GM21526 (cell line): ENCODE data around the gene TIMP3.

ENCODE experiments used
- ATAC-seq: cut with Tn5 transposase; IDR thresholded peaks from one replicate; pipeline ENCODE4 v1.9.1; 2021; ENCODE audit warnings: moderate library complexity; ENCODE audit not compliant: unreplicated experiment, low FRiP score

The TIMP3 gene

DNA sequence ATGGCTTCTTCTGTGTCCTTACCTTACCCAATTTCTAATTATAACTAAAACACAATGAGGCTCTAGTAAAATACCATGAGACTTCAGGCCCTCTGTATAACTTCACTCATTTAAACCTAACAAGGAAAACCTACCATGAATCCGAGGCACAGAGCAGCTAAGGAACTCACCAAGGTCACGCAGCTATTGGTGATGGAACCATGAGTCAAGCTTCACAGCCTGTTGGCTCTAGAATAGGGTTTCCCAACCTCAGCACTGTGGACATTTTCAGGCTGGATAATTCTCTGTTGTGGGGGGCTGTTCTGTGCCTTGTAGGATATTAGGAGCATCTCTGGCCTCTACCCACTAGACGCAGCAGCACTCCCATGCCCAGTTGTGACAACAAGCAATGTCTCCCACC is 75.7 kb downstream of the TIMP3 start:
- ATAC-seq = no peak

DNA sequence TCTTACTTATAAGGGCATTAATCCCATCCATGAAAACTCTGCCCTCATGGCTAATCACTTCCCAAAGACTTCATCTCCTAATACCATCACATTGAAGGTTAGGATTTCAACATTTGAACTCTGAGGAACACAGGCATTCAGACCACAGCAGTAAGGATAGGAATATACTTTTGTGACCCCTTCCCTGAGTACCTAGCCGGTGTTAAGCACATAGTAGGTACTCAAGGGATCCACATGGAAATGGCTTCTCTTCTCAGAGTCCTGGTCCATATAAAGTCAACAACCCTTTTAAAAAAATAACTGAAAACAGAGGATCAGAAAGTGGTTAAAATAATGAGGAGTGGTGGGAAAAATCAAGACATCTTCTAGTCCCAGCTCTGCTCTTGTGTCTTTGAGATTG is 78.0 kb downstream of the TIMP3 start:
- ATAC-seq = no peak

DNA sequence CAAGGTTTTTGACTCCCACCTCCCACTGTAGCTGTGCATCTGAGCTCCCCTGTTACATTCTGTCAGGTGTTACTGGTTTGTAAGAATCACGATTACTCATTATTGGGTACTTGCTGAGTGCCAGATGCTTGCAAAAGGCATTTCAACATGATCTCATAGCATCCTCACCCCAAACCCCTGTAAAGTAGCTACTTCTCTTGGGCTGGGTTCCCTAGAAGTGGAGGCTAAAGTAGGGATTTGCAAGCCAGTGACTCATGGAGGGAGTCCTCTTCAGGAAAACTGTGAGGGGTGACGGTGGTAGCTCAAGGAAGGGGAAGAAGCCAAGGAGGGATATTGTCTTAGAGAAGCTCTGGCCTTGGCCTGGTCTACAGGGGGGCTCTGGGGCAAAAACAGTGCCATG is 78.6 kb downstream of the TIMP3 start:
- no peak for ATAC-seq

DNA sequence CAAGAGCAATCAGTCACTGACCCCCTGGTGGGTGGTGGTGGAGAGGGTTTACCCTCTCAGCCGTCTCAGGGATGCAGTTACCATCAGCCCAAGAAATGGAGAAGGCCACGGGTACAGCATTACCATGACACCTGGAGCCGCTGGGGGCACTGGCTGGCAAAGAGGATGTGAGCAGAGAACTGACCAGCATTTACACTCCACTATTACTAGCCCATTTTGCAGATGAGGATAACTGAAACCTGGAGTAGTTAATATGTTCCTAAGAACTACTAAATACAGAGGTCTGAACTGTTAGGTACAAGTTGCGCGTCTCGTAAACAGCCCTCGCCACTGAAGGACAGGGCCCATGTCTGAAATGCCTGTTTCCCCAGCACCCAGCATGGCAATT is 79.0 kb downstream of the TIMP3 start:
- no peak for ATAC-seq

DNA sequence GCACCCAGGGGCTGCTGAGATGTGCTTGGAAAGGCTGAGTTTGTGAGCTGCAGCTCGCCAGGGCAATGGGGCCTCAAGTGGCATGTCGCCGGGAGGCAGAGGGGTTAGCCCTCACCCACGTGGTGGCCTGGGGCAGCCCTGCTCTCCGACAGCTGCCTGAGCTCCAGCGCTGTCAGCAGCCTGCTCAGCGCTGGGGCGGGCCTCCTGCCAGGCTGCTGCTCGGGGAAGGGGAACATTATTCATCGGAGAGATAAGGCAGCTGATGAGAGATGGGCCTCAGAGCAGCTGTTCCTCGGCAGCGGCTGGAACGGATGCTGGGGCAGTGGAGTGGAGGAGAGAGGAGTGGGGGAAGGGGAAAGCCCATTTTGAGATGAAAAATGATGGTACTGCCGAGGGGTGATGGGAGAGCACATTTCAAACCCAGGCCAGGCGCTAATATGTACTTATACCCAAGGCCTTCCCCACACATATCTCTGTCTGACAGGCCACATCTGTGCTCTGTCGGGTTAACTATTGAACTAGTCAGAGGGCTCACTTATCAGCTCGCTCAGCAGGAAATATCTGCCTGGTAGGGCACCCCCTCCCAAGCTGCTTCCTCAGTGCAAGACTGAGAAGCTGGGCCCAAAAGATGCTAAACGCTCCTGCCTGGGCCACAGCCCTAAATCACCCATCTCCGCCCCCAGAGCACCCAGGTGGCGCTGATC is 79.5 kb downstream of the TIMP3 start:
- ATAC-seq = no peak

DNA sequence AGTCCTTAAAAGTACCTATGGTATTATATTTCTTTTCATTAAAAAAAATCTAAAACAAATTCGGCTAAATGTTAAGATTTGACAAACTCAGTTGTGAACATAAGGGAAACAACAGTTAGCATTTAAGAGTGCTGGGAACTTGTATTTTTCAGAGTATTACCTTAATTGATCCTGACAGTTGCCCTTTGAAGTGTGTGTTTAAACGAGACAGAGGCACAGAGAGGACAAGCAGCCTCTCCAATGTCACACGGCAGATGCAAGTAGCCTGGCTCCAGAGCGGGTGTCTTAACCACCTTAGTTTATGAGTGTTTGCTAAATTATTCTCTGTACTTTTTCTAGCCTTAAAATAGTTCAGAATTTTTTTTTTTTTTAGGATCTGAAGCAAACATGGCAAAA is 80.9 kb downstream of the TIMP3 start:
- no peak for ATAC-seq

DNA sequence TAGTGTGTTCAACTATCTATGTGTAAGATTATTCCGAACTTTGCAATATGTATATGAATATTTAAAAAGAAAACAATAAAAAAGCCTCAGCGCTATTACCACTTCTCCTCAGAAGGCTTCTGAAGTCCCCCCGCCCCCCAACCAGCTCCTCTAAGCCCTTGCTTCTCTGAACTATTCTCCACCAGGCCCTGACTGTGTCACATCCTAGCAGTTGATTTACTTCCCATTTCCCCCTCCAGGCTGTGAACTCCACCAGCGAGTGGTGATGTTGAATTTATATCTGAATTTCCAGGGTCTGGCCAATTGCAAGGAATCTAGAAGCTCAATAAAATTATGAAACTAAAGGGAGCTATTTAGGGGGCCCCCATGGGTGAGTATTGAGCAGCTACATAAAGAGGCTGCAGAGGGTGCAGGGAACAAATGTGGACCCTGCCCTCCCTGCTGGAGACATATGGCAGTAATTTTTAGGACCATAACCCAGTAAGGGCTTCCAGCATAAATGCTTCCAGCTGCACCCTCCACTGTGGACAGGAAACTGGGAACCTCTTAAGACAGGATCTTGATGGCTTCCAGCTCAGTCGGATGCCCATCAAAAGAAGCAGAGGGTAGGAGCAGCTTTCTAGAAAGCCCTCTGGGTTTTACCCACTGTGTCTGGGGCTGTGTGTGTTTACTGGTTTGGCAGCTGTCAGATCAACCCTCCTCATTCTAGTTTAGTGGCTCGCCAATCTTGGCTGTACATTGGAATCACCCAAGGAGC is 81.4 kb downstream of the TIMP3 start:
- ATAC-seq = no peak

DNA sequence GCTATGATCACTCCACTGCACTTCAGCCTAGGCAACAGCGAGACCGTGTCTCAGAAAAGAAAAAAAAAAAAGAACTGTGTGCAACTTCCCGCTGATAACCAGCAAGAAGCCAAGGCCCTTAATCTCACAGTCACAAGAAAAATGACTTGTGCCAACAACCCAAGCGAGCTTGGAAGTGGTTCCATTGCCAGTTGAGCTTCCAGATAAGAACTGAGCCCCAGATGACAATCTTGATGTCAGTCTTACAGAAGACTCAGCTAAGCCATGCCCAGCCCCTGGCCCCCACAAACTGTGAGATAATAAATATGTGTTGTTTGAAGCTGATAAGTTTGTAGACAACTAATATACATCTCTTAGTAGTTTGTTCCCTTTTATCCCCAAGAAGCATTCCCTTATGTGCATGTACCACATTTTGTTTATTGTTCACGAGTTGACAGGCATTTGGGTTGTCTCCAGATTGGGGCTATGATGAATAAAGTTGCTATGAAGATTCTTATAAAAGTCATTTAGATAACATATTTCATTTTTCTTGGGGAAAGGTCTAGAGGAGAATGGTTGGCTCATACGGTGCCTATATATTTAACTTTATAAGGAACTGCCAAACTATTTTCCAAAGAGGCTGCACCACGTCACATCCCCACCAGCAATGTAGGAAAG is 85.9 kb downstream of the TIMP3 start:
- ATAC-seq = no peak

DNA sequence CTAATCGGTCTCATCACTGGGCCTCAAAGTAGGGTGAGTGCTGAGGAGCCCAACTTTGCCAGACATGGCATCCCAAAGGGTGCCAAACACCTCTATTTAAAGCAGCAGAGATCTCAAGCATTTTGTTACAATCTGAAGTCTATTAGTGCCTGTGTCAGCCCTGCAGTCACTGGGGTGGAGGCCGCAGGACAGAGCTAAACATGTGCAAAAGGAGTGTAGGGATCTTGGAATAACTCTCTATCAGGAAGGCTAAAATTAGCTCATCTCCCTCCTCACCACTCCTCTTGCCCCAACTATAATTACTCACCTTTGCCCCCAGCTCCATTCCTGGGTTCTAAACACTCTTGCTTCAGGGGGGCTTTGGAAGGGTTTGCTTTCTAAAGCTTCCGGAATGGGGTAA is 87.5 kb downstream of the TIMP3 start:
- ATAC-seq = no peak

DNA sequence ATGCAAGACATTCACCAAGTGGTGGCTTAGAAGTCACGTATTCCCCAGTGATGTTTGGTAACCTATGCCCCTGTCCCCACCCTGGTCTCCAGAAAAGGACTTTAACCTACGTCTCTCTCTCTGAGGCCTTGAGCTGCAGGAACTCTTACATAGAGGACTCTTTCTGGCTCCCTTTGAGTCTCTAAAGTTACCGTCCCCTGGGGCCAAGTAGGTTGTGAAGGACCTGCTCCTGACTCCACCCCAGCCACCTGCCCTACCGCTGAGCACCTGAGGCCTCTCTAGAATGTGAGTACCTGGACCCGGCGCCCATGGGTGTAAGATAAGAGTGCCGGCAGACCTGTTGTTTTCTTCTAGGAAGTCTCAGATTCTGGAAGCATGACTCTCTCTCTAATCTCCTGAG is 95.4 kb downstream of the TIMP3 start:
- no peak for ATAC-seq

DNA sequence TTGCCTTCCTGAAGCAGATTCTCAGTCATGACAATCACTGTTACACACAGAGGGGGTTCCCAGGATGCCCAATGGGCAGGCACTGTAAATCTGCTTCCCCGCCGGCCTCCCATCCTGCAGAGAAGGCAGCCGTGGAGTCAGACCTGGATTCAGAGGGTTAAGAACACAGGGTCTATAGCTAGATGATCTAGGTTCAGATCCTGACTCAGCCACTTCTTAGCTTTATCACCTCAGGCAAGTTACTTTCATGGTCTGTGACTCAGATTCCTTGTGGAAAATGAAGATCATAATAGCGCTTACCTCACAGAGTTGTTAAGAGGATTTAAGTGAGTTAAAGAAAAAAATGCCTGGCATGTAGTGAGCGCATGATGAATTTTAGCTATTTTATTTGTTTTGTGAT is 95.9 kb downstream of the TIMP3 start:
- no peak for ATAC-seq

DNA sequence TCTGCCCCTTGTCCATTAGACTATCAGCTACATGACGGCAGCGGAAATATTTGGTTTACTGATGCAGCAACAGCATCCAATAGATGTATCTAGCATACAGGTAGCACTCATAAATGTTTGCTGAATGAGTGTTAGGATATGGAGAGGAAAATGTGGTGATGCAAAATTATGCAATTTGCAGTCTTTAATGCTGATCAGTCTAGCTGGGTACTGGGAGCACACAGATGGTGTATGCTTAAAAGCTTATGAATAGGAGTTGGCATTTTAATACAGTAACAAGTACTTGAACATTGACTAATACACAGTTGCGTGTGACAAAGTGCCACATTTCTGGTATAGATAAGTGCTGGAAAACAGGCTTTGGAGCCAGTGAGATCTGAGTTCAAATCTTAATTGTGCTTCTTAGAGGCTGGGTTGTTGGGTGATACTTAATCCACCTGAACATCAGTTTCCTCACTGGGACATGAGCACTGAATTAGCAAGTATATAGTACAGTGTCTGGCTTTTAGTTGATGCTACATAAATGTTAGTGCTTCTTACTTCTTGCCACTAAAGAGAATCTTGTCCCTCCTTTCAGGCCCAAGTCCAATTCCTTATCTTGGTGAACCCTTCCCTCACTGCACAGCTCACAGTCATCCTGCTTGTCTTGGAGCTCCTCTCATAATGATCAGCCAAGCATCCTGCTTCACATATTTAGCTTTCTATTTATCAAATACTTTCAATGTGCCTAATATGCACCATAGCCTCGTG is 99.6 kb downstream of the TIMP3 start:
- no peak for ATAC-seq

DNA sequence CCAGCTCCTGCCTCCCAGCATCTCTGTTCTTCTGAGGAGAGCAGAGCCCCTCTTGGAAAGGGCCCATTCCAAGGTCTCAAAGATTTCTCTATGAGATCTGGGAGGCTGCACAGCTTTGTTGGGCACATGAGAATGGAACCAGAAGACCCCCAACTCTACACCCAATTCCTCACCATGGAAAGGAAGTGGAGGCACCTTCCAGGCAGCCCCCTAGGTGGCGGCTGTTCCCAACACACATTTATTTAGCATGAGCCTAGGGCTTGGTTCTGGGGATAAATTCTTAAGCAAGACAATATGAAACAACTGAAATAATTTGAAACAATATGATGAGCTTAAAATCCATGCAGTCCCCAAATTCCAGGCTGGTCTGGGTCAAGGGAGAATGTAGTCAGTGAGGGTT is 100.4 kb downstream of the TIMP3 start:
- ATAC-seq = no peak

DNA sequence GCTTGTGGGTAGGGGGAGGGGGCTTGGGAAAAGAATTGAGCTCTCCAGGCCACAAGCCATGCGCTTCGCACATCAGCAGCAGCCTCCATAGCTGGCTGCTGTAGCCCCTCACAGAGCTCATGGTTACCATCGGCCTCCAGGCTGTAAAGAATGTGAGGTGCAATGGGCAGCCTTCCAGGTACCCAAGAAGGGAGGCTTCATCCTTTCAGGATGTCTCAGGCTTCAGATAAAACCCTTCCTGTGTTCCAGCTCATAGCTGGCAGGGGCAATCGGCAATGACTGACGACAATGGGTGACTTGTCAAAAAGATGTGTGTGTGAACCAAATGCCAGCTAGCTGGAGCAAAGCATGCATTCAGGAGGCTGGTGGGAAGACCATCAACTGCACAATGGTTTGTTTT is 102.0 kb downstream of the TIMP3 start:
- no peak for ATAC-seq

DNA sequence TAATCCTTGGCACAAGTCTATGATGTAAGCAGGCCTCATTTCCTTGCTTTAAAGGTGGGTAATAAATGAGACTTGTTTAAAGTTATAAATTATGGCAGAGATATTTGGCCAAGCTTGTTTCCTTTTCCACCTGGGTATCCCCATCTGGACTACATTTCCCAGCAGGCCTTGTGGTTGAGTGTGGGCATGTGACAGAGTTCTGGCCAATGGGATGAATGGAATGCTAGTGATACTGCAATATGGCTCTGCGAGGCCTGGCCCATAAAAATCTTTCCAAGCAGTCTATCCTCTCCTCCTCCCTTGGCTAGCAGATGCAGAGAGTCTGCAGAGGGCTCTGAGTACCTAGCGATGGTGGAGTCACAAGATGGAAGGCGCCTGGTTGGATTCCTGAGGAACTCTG is 102.5 kb downstream of the TIMP3 start:
- no peak for ATAC-seq

DNA sequence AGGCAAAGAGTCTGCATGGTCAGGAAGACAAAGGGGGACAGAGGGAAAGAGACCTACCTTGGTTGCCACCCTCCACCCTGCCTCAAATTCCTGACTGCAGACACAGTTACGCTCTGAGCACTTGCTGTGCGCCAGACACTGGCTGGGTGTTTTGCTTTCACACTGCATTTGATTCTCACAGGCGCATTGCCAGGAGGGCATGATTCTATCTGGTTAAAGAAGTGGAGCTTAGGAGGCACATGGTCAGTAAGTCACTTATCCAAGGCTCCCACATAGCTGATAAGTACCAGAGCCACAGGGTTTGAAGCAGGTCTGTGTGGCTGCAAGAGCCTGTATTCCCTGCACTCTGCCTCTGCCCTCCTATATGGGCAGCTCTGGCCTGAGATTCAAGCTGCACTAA is 103.9 kb downstream of the TIMP3 start:
- ATAC-seq = no peak

DNA sequence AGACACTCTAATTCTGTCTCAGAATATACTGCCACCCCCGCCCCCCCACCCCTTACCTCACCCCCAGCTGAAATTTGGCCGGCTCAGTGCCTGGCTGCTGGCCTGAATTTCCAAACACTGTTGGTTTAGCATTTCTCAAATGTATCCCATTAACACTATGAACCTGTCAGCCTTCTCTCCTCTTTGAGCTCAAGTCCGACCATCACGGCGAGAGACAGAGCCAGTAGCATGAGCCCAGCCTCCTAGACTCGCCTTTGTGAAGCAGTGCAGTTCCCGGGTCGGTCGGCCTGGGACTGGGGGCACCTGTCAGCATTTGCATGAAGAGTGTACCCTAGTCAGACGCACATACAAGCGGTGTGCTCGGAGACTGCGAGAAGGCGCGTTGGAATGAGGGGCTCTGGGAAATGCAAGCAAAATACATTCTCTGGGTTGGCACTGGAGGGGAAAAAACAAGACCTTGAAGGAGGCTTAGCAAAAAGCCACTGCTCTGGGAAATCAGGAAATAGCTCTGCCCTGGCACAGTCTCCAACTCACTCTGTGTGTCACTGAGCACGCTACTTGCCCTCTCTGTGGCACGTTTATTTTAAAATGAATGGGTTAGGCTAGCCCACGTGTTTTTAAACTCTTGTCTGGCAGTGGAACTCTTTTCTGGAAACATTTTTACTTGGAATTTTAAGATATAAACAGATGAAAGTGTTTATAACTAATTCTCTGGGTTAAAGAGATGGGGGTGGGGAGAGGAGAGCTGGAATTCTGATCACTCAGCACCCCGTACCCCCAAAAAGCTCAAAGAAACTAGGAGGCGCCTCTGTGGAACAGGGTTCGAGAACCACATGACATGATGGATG is 108.3 kb downstream of the TIMP3 start:
- no peak for ATAC-seq

DNA sequence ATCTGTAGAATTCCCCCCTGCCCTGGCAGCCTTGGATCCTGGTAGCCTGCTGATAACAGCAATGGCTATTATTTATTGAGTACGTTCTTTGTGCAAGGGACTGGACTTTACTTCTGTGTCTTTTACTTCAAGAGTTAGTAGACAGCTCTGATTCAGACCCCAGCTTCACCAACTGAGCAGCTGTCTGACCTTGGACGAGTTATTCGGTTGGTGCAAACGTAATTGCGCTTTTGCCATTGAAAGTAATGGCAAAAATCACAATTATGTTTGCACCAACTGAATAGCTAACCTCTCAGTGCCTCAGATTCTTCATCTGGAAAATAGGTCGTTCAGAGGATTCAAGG is 108.9 kb downstream of the TIMP3 start:
- no peak for ATAC-seq

DNA sequence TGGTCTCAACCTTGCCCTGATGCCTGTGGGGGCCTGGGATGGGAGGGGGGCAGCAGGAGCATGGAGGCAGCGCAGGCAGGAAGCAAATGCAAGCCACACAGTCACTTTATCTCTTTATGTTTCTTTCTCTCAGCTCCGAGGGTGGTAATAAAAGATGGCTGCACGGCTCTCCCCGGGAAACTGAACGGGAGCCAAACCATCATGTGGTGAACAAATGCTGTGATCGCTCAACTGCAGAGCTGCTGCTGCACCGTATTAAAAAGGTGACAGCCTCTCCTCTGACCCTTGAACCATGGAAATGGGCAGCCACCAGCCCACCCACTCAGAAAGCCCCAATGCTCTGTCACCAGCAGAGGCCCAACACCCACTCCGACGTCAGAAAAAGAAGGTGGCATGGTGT is 110.0 kb downstream of the TIMP3 start:
- ATAC-seq = no peak
